HFFc6 (cell line): Measurements from ENCODE around the gene OGA. TPM values are rescaled to one million over a fixed set of nuclear protein-coding genes. Genes with fewer than 3 reads are reported as not detected.

Experiments used
- DNase-seq: peaks from one replicate; pipeline ENCODE4 v3.0.0-alpha.2; 2018
- H3K27ac Mint-ChIP-seq: 2 replicates; pipeline ENCODE4 v1.8.0; 2020; ENCODE audit warnings: mild to moderate bottlenecking, mixed read lengths
- H3K27me3 Mint-ChIP-seq: 2 replicates; pipeline ENCODE4 v1.8.0; 2021; ENCODE audit warnings: mild to moderate bottlenecking, moderate library complexity, mixed read lengths; ENCODE audit not compliant: insufficient read depth
- H3K36me3 Mint-ChIP-seq: 2 replicates; pipeline ENCODE4 v1.8.0; 2021; ENCODE audit warnings: low read depth, mixed read lengths
- H3K4me1 Mint-ChIP-seq: 2 replicates; pipeline ENCODE4 v1.8.0; 2020; ENCODE audit warnings: low read depth, mixed read lengths
- H3K4me3 Mint-ChIP-seq: 2 replicates; pipeline ENCODE4 v1.8.0; 2020; ENCODE audit warnings: mild to moderate bottlenecking, moderate library complexity, mixed read lengths
- H3K9me3 Mint-ChIP-seq: 2 replicates; pipeline ENCODE4 v1.8.0; 2020; ENCODE audit warnings: mild to moderate bottlenecking, mixed read lengths
- total RNA-seq, 6 experiments: library from RNA; stranded (reverse); fragmentation: NEBNext Ultra II Directional; extraction: Animal tissue kit (Norgen Biotek cat#: 25700); gene quantifications; 2 replicates in 1 of 6; 3 replicates in 5 of 6; pipeline ENCODE4 v1.2.3, GENCODE V29; 2021
- TF ChIP-seq, protein P1 (sequence below): fragments of 200-600 bp; sonication (generic); IDR thresholded peaks from 2 replicates; pipeline ENCODE4 v1.5.0; 2021; ENCODE audit warnings: antibody characterized with exemption, mild to moderate bottlenecking

The OGA gene
- total RNA-seq, 6 experiments from 2014 or later = 56.2 to 61.6 (median 59.1) TPM

GRCh38 chr10:101818872-101819633 is 809 bp upstream of the OGA start:
- H3K4me1 Mint-ChIP-seq = peaks cover 26% of the 10 kb centered on the region

GRCh38 chr10:101817337-101818118 is 716 bp downstream of the OGA start:
- Mint-ChIP-seq H3K4me3 (peak overlapping the region; percentile 93), H3K36me3 (peaks cover 45% of the 10 kb centered on the region), H3K4me1 (peaks cover 41% of the 10 kb centered on the region), H3K27ac (peak overlapping the region; percentile 95), H3K9me3 (no peaks in the 10 kb centered on the region), H3K27me3 (peaks cover 4% of the 10 kb centered on the region)
- peak; percentile 88 for DNase-seq
- TF ChIP-seq, protein P1, sequence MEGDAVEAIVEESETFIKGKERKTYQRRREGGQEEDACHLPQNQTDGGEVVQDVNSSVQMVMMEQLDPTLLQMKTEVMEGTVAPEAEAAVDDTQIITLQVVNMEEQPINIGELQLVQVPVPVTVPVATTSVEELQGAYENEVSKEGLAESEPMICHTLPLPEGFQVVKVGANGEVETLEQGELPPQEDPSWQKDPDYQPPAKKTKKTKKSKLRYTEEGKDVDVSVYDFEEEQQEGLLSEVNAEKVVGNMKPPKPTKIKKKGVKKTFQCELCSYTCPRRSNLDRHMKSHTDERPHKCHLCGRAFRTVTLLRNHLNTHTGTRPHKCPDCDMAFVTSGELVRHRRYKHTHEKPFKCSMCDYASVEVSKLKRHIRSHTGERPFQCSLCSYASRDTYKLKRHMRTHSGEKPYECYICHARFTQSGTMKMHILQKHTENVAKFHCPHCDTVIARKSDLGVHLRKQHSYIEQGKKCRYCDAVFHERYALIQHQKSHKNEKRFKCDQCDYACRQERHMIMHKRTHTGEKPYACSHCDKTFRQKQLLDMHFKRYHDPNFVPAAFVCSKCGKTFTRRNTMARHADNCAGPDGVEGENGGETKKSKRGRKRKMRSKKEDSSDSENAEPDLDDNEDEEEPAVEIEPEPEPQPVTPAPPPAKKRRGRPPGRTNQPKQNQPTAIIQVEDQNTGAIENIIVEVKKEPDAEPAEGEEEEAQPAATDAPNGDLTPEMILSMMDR = no peak

More at GRCh38 chr10:101818872-101819633, 809 bp upstream of the OGA start:
- peak overlapping the region; percentile 95 for H3K27ac Mint-ChIP-seq
- no peak for DNase-seq
- TF ChIP-seq, protein P1 = no peak
- peaks cover 33% of the 10 kb centered on the region for H3K36me3 Mint-ChIP-seq
- H3K27me3 Mint-ChIP-seq = peaks cover 4% of the 10 kb centered on the region
- H3K4me3 Mint-ChIP-seq = peak overlapping the region; percentile 93
- no peaks in the 10 kb centered on the region for H3K9me3 Mint-ChIP-seq

- H3K9me3 Mint-ChIP-seq = no peaks in the 10 kb centered on the region
- peak overlapping the region; percentile 95 for H3K27ac Mint-ChIP-seq
- H3K4me3 Mint-ChIP-seq = peak overlapping the region; percentile 93
- TF ChIP-seq, protein P1 = no peak
- no peak for DNase-seq
- peaks cover 4% of the 10 kb centered on the region for H3K27me3 Mint-ChIP-seq
- peaks cover 46% of the 10 kb centered on the region for H3K36me3 Mint-ChIP-seq
- peaks cover 43% of the 10 kb centered on the region for H3K4me1 Mint-ChIP-seq
Observed at GRCh38 chr10:101816913-101817336, 1.3 kb downstream of the OGA start.

- Mint-ChIP-seq H3K9me3 (no peaks in the 10 kb centered on the region), H3K27me3 (peaks cover 4% of the 10 kb centered on the region), H3K4me1 (peaks cover 49% of the 10 kb centered on the region), H3K4me3 (peak overlapping the region; percentile 93), H3K36me3 (peaks cover 46% of the 10 kb centered on the region), H3K27ac (peak overlapping the region; percentile 95)
- TF ChIP-seq, protein P1 = no peak
- no peak for DNase-seq
Observed at GRCh38 chr10:101816376-101816775, 1.9 kb downstream of the OGA start.

GRCh38 chr10:101814466-101815071 is 3.7 kb downstream of the OGA start:
- peak overlapping the region; percentile 39 for H3K27ac Mint-ChIP-seq
- TF ChIP-seq, protein P1 = no peak
- H3K9me3 Mint-ChIP-seq = no peaks in the 10 kb centered on the region
- H3K4me1 Mint-ChIP-seq = peaks cover 48% of the 10 kb centered on the region
- peaks cover 4% of the 10 kb centered on the region for H3K27me3 Mint-ChIP-seq
- DNase-seq = no peak
- peaks cover 46% of the 10 kb centered on the region for H3K36me3 Mint-ChIP-seq
- peak overlapping the region; percentile 93 for H3K4me3 Mint-ChIP-seq
